Measurements from ENCODE around the gene GP5. TPM values are rescaled to one million over a fixed set of nuclear protein-coding genes. Genes with fewer than 3 reads are reported as not detected.

Gene GP5
- total RNA-seq, 1 experiment from 2014 or later, result not detected

GRCh38 chr3:194431554-194431953, 32.5 kb upstream of the GP5 start:
- Histone ChIP-seq H3K4me1 (ENCODE audit: insufficient read depth, low read length) (no peaks in the 10 kb centered on the region), H4K8ac (replicated peaks; ENCODE audit: insufficient read length, low read depth, low read length) (no peak overlapping the region), H3K14ac (ENCODE audit: insufficient read depth, low read length) (no peak overlapping the region), H3K27ac (ENCODE audit: insufficient read length, low read depth, low read length) (no peak overlapping the region), H3K9me3 (ENCODE audit: control insufficient read depth, low read depth, low read length) (no peaks in the 10 kb centered on the region), H3K56ac (ENCODE audit: insufficient read length, low read depth, low read length) (no peak overlapping the region), H3K27me3 (ENCODE audit: insufficient read depth, low read length) (no peaks in the 10 kb centered on the region), H3T11ph (ENCODE audit: low read length) (no peak overlapping the region), H2BK15ac (ENCODE audit: low read depth, low read length) (no peak overlapping the region), H2BK120ac (ENCODE audit: low read depth, low read length, poor library complexity, severe bottlenecking) (no peak overlapping the region), H3K79me1 (ENCODE audit: insufficient read depth, low read depth, low read length, poor library complexity, severe bottlenecking) (no peaks in the 10 kb centered on the region), H3K4ac (ENCODE audit: low read depth, low read length) (no peak overlapping the region), H4K5ac (ENCODE audit: insufficient read length, low read depth, low read length) (no peak overlapping the region), H2BK12ac (ENCODE audit: insufficient read length, low read depth, low read length) (no peak overlapping the region), H4K91ac (ENCODE audit: insufficient read length, low read depth, low read length) (no peak overlapping the region), H4K20me1 (ENCODE audit: control insufficient read depth, insufficient read depth, insufficient read length) (no peaks in the 10 kb centered on the region), H2AFZ (ENCODE audit: low read length) (no peak overlapping the region), H2BK20ac (ENCODE audit: low read depth, low read length, poor library complexity, severe bottlenecking) (no peak overlapping the region), H2BK5ac (ENCODE audit: insufficient read length, low read length) (no peak overlapping the region), H2AK5ac (ENCODE audit: insufficient read length, low read length) (no peak overlapping the region), H3K79me2 (ENCODE audit: insufficient read depth, low read length) (no peaks in the 10 kb centered on the region), H3K23me2 (ENCODE audit: insufficient read length, low read depth, low read length, poor library complexity, severe bottlenecking) (no peaks in the 10 kb centered on the region), H3K18ac (ENCODE audit: insufficient read length, low read depth, low read length) (no peak overlapping the region), H3K4me2 (ENCODE audit: insufficient read depth, insufficient read length, low read length) (no peak overlapping the region), H3K23ac (ENCODE audit: insufficient read length, low read depth, low read length) (no peak overlapping the region), H3K9ac (ENCODE audit: extremely low read depth, insufficient read length, low read length) (no peak overlapping the region)
- no peak for DNase-seq
- no CpG with 5 or more reads among the region's 5 CpGs for WGBS (ENCODE audit: extremely low coverage, insufficient read length, low lambda C conversion rate)
- Mint-ChIP-seq H3K4me1 (no peaks in the 10 kb centered on the region), H3K9me3 (no peaks in the 10 kb centered on the region), H3K27ac (no peak overlapping the region), H3K36me3 (ENCODE audit: insufficient read depth in 1 of 3, low read depth in 3 of 3) (peaks cover 18 to 80% (median 68%) of the 10 kb centered on the region in 3 experiments; a peak in 6 of 7 replicates), H3K27me3 (ENCODE audit: low read depth) (no peaks in the 10 kb centered on the region), H3K4me3 (no peak overlapping the region)
- TF ChIP-seq CTCF (conservative IDR thresholded peaks at IDR 0.05), result no peak

All from H9 (cell line).